ENCODE measurements around the gene EMC9.

Gene EMC9

DNA sequence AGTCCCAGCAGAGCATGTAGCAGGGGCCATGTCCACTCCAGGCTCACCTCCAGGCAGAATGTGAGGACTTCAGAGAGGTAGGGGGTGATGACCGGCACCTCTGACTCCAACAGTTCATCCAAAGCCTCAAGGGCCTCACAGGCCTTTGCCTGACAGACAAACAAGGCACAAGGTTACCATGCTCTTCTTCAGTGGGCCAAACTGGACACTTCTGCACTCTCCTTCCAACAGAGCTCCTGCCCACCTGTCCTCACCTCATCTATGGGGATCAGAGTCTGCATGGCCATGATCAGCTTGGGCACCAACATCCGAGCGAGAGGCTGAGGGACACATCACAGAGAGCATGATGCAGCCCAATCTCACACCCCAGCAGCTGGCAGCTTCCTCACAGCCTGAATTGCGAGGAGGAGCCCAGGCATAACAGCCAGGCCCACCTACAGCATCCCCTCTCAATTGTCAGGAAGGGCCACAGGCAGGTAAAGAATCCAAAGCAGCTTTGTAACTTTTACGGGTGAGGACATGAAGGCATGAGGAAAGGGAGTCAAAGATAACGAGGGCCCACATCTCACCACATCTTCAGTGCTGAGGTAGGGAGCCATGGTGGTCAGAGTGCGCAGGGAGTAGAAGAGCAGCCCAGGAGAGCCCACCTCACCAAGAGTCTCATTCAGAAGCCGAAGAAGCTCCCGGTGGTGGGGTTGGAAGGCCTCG is 45.6 kb upstream of the EMC9 start:
- H3K4me3 ChIP-seq, result peak overlapping the region; percentile 90
- no peak overlapping the region for H3K27ac ChIP-seq
- TF ChIP-seq, protein P1, sequence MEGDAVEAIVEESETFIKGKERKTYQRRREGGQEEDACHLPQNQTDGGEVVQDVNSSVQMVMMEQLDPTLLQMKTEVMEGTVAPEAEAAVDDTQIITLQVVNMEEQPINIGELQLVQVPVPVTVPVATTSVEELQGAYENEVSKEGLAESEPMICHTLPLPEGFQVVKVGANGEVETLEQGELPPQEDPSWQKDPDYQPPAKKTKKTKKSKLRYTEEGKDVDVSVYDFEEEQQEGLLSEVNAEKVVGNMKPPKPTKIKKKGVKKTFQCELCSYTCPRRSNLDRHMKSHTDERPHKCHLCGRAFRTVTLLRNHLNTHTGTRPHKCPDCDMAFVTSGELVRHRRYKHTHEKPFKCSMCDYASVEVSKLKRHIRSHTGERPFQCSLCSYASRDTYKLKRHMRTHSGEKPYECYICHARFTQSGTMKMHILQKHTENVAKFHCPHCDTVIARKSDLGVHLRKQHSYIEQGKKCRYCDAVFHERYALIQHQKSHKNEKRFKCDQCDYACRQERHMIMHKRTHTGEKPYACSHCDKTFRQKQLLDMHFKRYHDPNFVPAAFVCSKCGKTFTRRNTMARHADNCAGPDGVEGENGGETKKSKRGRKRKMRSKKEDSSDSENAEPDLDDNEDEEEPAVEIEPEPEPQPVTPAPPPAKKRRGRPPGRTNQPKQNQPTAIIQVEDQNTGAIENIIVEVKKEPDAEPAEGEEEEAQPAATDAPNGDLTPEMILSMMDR (IDR thresholded peaks at IDR 0.05), result no peak

DNA sequence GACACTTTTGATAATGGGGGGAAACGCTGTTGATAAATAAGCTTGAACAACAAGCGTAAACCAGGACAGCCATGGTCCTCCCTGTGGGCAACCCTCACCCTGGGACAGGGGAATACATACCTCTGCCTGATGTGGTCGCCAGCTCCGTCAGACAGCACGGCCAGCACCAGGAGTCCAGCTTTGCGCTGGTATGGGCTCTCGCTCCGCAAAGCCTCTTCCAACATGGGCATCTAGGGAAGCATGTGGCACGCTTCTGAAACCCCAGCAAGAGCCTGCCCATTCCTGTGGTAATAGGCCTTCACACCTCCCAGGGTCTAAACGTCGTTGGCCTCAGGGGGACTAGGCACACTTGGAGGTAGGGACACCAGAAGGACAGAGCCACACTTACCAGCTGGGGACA is 44.4 kb upstream of the EMC9 start:
- Histone ChIP-seq H3K4me3 (no peak overlapping the region), H3K27ac (no peak overlapping the region)
- no peak for DNase-seq (ENCODE audit: low spot score)
- TF ChIP-seq, protein P1 (IDR thresholded peaks at IDR 0.05), result no peak

More for the DNA sequence above, 45.6 kb upstream of the EMC9 start:
- DNase-seq (ENCODE audit: low spot score), result no peak

DNA sequence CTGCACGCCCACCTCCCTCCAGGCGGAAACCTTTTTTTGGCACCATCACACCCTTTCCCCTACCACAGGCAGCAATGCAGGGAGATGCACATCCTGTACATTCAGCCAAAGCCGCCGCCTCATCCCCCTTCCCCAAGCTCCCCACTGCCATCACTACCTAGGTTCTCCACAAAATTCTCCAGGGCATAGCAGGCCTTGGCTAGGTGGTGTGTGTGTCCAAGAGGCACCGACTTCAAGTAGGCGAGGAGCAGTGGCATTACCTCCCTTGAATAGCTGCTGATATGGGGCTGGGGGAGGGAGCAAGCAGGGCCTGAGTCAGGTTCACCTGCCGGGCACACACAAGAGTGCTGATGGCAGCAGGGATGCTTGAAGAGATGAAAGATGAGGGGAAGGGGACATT is 43.6 kb upstream of the EMC9 start:
- DNase-seq (ENCODE audit: low spot score), result no peak
- TF ChIP-seq, protein P1 (IDR thresholded peaks at IDR 0.05), result no peak

DNA sequence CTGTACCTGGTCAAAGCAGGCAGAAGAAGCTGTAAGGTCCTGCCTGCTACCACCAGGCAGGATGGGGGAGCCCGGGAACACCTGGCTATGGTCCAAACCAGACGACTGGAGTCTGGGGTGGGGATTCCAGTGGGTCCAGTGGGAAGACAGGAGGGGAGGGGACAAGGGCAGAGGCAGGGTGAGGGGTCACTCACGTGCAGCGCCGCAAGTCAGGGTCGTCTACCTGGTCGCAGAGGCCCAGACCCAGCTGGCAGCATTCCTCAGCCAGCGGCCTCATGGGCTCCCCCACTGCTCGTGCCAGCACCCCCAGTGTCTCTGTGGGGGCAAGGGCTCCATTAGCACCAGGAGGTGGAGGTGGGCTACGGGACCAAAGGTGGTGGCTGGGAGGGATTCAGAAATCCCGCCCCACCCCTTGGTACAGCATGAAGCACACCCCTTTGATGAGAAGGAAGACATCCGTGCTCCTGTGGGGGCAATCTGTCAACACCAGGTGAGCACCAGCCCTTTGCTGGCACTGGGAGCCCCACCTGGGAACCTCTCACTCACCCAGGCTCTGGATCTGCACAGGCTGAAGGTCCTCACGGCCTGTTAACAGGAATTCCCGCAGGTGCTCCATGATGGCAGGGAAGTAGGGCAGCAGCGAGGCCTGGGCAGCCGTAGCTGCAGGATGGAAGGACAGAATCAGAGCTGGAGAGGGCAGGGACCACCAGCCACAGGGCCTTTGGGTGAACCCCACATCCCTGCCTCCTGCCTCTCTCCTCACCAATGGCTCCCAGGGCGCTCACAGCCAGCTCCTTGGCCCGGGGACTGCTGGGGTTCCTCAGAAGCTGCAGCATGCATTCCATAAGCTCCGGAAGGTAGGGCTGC is 42.9 kb upstream of the EMC9 start:
- H3K27ac ChIP-seq, result no peak overlapping the region
- no peak overlapping the region for H3K4me3 ChIP-seq
- DNase-seq (ENCODE audit: low spot score), result peak; percentile 72
- TF ChIP-seq, protein P1 (IDR thresholded peaks at IDR 0.05), result no peak

More for the DNA sequence above, 43.6 kb upstream of the EMC9 start:
- Histone ChIP-seq H3K4me3 (no peak overlapping the region), H3K27ac (no peak overlapping the region)

DNA sequence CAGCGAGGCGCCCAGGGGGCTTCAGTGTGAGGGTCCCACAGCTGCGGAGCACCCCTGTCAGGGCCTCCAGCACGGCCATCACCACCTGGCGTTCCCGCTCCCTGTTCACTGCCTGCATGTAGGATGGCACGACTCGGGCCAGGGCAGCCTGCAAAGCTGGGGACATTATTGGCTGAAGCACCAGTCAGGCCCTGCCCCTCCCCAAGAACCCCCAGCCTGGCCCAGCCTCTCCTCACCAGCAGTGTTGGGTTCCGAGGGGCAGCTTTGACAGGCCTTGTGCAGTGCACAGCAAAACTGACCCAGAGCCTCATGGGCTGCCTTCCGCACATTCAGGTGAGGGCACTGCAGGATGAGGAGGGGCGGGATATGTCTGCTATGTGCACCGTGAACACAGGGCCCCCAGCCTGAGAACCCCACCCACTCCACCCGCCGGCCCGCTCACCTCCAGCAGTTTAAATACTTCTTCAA is 41.7 kb upstream of the EMC9 start:
- Histone ChIP-seq H3K27ac (no peak overlapping the region), H3K4me3 (no peak overlapping the region)
- TF ChIP-seq, protein P1 (IDR thresholded peaks at IDR 0.05), result no peak
- DNase-seq (ENCODE audit: low spot score), result peak; percentile 70

DNA sequence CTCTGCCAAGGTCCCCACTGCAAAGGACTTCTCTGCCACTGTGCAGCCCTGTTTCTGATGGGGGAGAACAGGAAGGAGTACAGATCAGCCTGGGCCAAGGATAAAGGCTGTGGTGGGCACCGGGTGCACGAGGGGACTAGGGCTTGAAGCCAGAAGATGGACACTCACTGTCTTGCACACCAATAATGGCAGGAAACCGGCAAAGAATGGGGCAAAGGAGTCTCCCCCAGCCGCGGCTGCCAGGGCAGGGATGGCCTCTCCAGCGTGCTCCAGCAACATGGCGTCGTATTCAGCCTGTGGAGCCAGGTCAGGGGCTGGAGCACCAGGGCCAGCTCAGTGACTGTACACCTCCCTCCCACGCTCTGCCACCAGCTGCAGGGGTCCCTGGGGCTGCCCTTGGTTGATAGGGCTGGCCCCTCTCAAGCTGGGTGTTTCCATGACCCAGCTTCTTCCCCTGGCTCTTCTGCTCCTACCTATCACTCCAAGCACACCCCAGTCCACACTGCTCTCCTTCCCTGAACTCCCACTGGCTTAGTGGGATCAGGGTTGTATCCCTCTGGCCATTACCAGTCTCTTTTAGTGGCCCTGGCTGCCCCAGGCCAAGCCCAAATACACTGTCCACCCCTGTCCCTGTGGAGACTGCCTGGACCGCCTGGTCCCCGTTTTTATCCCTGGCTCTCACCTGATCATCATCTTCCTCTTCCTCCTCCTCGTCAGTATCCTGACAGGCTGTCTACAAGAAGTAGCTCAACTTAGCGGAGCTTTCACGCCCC is 40.9 kb upstream of the EMC9 start:
- no peak overlapping the region for H3K27ac ChIP-seq
- TF ChIP-seq, protein P1 (IDR thresholded peaks at IDR 0.05), result no peak
- peak; percentile 71 for DNase-seq (ENCODE audit: low spot score)
- H3K4me3 ChIP-seq, result no peak overlapping the region

Data from coronary artery (tissue), 2 donors.